Measurements from ENCODE around the gene TM4SF1.

DNA sequence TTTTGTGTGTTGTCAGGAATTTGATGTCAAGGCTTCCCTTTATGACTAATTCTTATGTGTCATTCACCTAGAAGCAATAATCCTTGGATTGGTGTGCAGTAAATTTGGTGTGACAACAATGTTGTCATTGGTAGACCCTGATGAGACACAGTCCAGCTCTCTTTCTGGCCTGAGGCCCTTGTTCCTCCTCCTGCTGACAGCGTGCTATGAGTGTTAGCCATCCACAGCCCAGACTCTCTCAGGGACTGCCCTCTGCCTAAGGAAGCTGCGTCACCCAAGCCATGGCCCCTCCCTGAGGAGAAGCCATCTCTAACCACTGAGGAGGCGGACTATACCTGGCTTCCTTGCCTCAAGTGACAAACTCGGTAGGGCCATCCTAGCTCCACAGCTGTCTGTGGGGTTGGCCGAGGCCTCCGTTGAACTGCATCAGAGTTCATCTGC is 13.3 kb upstream of the TM4SF1 start:
- TF ChIP-seq, protein P1, sequence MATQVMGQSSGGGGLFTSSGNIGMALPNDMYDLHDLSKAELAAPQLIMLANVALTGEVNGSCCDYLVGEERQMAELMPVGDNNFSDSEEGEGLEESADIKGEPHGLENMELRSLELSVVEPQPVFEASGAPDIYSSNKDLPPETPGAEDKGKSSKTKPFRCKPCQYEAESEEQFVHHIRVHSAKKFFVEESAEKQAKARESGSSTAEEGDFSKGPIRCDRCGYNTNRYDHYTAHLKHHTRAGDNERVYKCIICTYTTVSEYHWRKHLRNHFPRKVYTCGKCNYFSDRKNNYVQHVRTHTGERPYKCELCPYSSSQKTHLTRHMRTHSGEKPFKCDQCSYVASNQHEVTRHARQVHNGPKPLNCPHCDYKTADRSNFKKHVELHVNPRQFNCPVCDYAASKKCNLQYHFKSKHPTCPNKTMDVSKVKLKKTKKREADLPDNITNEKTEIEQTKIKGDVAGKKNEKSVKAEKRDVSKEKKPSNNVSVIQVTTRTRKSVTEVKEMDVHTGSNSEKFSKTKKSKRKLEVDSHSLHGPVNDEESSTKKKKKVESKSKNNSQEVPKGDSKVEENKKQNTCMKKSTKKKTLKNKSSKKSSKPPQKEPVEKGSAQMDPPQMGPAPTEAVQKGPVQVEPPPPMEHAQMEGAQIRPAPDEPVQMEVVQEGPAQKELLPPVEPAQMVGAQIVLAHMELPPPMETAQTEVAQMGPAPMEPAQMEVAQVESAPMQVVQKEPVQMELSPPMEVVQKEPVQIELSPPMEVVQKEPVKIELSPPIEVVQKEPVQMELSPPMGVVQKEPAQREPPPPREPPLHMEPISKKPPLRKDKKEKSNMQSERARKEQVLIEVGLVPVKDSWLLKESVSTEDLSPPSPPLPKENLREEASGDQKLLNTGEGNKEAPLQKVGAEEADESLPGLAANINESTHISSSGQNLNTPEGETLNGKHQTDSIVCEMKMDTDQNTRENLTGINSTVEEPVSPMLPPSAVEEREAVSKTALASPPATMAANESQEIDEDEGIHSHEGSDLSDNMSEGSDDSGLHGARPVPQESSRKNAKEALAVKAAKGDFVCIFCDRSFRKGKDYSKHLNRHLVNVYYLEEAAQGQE (IDR thresholded peaks at IDR 0.05; ENCODE audit: low read depth): no peak
- TF ChIP-seq, protein P2, sequence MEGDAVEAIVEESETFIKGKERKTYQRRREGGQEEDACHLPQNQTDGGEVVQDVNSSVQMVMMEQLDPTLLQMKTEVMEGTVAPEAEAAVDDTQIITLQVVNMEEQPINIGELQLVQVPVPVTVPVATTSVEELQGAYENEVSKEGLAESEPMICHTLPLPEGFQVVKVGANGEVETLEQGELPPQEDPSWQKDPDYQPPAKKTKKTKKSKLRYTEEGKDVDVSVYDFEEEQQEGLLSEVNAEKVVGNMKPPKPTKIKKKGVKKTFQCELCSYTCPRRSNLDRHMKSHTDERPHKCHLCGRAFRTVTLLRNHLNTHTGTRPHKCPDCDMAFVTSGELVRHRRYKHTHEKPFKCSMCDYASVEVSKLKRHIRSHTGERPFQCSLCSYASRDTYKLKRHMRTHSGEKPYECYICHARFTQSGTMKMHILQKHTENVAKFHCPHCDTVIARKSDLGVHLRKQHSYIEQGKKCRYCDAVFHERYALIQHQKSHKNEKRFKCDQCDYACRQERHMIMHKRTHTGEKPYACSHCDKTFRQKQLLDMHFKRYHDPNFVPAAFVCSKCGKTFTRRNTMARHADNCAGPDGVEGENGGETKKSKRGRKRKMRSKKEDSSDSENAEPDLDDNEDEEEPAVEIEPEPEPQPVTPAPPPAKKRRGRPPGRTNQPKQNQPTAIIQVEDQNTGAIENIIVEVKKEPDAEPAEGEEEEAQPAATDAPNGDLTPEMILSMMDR (IDR thresholded peaks at IDR 0.05 in 2 of 3, conservative IDR thresholded peaks at IDR 0.05 in 1 of 3; ENCODE audit: borderline replicate concordance in 1 of 3, insufficient read depth in 1 of 3, low read depth in 2 of 3, low read length in 2 of 3): no peak
- TF ChIP-seq EZH2phosphoT487 (IDR thresholded peaks at IDR 0.05; ENCODE audit: borderline replicate concordance): no peak
